GM12891 (cell line): ENCODE data around the gene SBNO1.

ENCODE experiments used
- PAX5 ChIP-seq: IDR thresholded peaks from 2 replicates; pipeline ENCODE4 v1.6.1; 2011; ENCODE audit warnings: low read length, moderate library complexity, mild to moderate bottlenecking; ENCODE audit not compliant: insufficient read depth, severe bottlenecking
- POLR2A ChIP-seq: IDR thresholded peaks from 2 replicates; pipeline ENCODE4 v1.6.1; 2011; ENCODE audit warnings: low read depth, low read length, control low read depth
- POLR2AphosphoS5 ChIP-seq: IDR thresholded peaks from 2 replicates; pipeline ENCODE4 v1.6.1; 2011; ENCODE audit warnings: low read depth, low read length, control low read depth
- SPI1 ChIP-seq: IDR thresholded peaks from 2 replicates; pipeline ENCODE4 v1.6.1; 2011; ENCODE audit warnings: low read depth, low read length, control low read depth
- TAF1 ChIP-seq: IDR thresholded peaks from 2 replicates; pipeline ENCODE4 v1.6.1; 2011; ENCODE audit warnings: low read depth, low read length, control low read depth

- no peak for TF ChIP-seq POLR2A
- 0 out of 2 replicates have a peak, but pooled peaks have one; percentile 7 for TF ChIP-seq POLR2AphosphoS5
- no peak for TF ChIP-seq TAF1
- no peak for TF ChIP-seq SPI1
- TF ChIP-seq PAX5 = no peak
These were observed 711 bp downstream of the SBNO1 start for GRCh38 chr12:123363740-123364531.
